Gastroesophageal sphincter (tissue), 3 donors: ENCODE results near the gene YES1.

Experiments used
- CTCF ChIP-seq, 4 experiments: fragments of 200-600 bp in 2 of 4; fragments of 450-650 bp in 2 of 4; sonication (generic) in 1 of 4; IDR thresholded peaks; one replicate each; pipeline ENCODE4 v1.5.1; 2017 to 2019; ENCODE audit warnings: antibody characterized with exemption in 4 of 4, mild to moderate bottlenecking in 2 of 4, moderate library complexity in 2 of 4
- POLR2AphosphoS5 ChIP-seq: sonication (generic); formaldehyde crosslinking; IDR thresholded peaks from one replicate; pipeline ENCODE4 v1.6.1; 2017; ENCODE audit warnings: antibody characterized with exemption

- TF ChIP-seq CTCF (IDR thresholded peaks at IDR 0.05) (no peak), POLR2AphosphoS5 (no peak)
Observed at GRCh38 chr18:778194-778927, 33.7 kb downstream of the YES1 start.
